GM06990 (cell line): ENCODE measurements around the gene SLC22A3.

ENCODE experiments used
- DNase-seq: peaks from one replicate; pipeline ENCODE4 v3.0.0-alpha.2; 2011; ENCODE audit not compliant: insufficient read length; ENCODE audit errors: extremely low read depth
- H3K27me3 ChIP-seq: replicated peaks from 2 replicates; pipeline ENCODE4 v1.6.0; 2011; ENCODE audit warnings: low read length; ENCODE audit not compliant: control insufficient read depth, insufficient read depth
- H3K36me3 ChIP-seq: 2 replicates; pipeline ENCODE4 v1.5.1; 2011; ENCODE audit warnings: low read length; ENCODE audit not compliant: control insufficient read depth, insufficient read depth
- H3K4me3 ChIP-seq: replicated peaks from 2 replicates; pipeline ENCODE4 v1.5.1; 2011; ENCODE audit warnings: low read depth, mild to moderate bottlenecking, control low read depth, low read length
- TF ChIP-seq, protein P1 (sequence below): IDR thresholded peaks from 2 replicates; pipeline ENCODE4 v1.5.1; 2011; ENCODE audit warnings: low read length, control low read depth, mild to moderate bottlenecking, inconsistent platforms; ENCODE audit not compliant: insufficient read depth, poor library complexity, severe bottlenecking

Gene SLC22A3

DNA sequence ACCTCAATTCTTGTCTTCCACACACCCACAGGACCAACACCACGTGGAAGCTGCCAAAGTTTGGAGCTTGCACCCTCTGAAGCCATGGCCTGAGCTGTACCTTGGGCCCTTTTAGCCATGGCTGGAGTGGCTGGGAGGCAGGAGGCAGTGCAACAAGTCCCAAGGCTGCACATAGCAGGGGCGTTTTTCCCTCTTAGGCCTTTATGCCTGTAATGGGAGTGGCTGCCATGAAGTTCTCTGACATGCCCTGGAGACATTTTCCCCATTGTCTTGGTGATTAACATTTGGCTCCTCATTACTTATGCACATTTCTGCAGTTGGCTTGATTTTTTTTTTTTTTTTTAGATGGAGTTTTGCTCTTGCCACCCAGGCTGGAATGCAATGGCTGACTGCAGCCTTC is 44.4 kb upstream of the SLC22A3 start:
- TF ChIP-seq, protein P1, sequence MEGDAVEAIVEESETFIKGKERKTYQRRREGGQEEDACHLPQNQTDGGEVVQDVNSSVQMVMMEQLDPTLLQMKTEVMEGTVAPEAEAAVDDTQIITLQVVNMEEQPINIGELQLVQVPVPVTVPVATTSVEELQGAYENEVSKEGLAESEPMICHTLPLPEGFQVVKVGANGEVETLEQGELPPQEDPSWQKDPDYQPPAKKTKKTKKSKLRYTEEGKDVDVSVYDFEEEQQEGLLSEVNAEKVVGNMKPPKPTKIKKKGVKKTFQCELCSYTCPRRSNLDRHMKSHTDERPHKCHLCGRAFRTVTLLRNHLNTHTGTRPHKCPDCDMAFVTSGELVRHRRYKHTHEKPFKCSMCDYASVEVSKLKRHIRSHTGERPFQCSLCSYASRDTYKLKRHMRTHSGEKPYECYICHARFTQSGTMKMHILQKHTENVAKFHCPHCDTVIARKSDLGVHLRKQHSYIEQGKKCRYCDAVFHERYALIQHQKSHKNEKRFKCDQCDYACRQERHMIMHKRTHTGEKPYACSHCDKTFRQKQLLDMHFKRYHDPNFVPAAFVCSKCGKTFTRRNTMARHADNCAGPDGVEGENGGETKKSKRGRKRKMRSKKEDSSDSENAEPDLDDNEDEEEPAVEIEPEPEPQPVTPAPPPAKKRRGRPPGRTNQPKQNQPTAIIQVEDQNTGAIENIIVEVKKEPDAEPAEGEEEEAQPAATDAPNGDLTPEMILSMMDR: no peak
- Histone ChIP-seq H3K36me3 (no peaks in the 10 kb centered on the region), H3K27me3 (no peaks in the 10 kb centered on the region), H3K4me3 (no peak overlapping the region)
- DNase-seq: no peak

DNA sequence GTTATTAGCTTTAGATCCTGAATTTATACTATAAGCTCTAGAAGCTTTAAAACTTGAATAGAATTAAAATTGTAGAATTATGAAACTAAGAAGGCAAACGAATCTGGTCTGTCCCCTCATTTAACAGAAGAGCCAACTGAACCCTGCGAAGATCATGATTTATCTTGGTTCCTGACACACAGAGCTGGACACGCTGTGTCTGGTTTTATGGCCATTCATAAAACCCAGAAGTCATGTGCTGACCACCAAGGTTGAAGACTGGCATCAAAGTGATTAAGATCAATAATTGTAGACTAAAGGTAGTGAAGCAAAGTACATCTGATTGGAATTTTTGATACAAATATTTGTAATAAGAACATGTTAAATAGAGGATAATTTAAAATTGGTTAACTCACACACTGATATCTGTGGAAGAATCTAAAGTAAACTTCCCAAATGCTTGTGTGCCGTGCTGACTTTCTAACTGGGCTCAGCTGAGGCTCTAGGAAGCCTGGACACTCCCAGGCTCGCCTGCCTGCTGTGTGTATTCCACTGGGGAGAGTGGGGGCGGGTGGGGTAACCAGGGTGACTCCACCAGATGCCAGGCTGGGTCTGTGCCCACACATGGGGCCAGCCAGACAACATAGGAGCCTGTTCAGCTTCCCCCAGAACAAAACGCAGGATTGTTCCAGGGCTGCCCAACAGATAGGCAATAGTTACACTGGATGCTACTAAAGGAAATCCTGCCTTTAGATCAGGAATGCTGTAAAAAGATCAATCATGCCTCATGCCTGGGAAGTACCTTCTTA is 42.1 kb upstream of the SLC22A3 start:
- H3K36me3 ChIP-seq: no peaks in the 10 kb centered on the region
- H3K27me3 ChIP-seq: no peaks in the 10 kb centered on the region
- no peak for DNase-seq
- H3K4me3 ChIP-seq: no peak overlapping the region
- TF ChIP-seq, protein P1: no peak

DNA sequence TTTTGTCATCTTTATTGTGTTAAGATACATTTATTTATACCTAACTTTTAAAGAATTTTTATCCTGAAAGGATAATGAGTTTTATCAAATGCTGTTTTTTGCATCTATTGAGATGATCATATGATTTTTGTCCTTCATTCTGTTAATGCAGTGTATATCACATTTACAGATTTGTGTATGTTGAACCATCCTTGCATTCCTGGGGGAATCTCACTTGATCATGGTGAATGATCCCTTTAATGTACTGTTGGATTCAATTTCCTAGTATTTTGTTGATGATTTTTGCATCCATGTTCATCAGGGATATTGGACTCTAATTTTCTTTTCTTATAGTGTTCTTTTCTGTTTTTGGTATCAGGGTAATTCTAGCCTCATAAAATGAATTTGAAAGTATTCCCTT is 38.5 kb upstream of the SLC22A3 start:
- DNase-seq: no peak
- no peaks in the 10 kb centered on the region for H3K27me3 ChIP-seq
- TF ChIP-seq, protein P1: no peak
- H3K4me3 ChIP-seq: no peak overlapping the region
- H3K36me3 ChIP-seq: no peaks in the 10 kb centered on the region

DNA sequence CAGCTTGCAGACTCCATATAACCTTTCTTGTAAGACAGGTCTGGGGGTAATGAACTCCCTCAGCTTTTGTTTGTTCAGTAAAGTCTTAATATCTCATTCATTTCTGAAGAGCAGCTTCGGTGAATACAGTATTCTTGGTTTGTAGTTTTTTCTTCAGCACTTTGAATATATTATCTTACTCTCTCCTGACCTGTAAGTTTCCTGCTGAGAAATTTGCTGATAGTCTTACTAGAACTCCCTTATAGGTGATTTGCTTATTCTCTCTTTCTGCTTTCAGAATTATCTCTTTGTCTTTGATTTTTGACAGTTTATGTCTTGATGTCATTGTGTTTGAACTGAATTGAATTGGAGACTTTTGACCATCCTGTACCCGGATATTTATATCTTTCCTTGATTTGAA is 35.3 kb upstream of the SLC22A3 start:
- Histone ChIP-seq H3K4me3 (no peak overlapping the region), H3K36me3 (no peaks in the 10 kb centered on the region), H3K27me3 (no peaks in the 10 kb centered on the region)
- TF ChIP-seq, protein P1: no peak
- no peak for DNase-seq

DNA sequence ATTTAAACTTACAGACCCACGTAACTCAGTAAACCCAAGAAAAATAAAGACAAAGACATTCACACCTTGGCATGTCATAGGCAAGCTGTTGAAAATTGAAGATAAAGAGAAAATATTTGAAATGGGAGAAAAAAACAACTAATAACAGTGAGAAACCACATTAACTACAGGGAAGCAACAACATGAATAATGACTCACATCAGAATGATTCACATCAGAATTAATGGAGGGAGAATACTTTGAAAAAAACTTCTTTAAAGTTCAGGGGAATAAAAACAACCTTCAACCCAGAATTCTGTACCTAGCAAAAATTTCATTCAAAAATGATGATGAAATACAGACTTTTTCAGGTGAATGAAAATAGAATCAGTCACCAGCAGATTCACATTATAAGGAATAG is 32.9 kb upstream of the SLC22A3 start:
- TF ChIP-seq, protein P1: no peak
- H3K27me3 ChIP-seq: no peaks in the 10 kb centered on the region
- no peak for DNase-seq
- H3K4me3 ChIP-seq: no peak overlapping the region
- no peaks in the 10 kb centered on the region for H3K36me3 ChIP-seq
